Epithelial cell of esophagus (primary cell): ENCODE data around the gene FBLN7.

Experiments used
- DNase-seq: peaks from one replicate; pipeline ENCODE4 v3.0.0; 2010; ENCODE audit warnings: low read depth
- H3K4me3 ChIP-seq: 2 replicates; pipeline ENCODE4 v1.5.1; 2011; ENCODE audit warnings: mild to moderate bottlenecking, low read length, control low read depth
- CTCF ChIP-seq: IDR thresholded peaks from 2 replicates; pipeline ENCODE4 v1.5.1; 2011; ENCODE audit warnings: low read depth, mild to moderate bottlenecking, low read length, control low read depth, inconsistent platforms; ENCODE audit not compliant: insufficient read depth; ENCODE audit errors: missing control alignments

The FBLN7 gene

GRCh38 chr2:112230371-112230770, 92.2 kb downstream of the FBLN7 start:
- no peak overlapping the region for H3K4me3 ChIP-seq
- no peak for DNase-seq
- no peak for TF ChIP-seq CTCF
